Measurements from ENCODE around the gene GALNTL6. TPM values are rescaled to one million over a fixed set of nuclear protein-coding genes. Genes with fewer than 3 reads are reported as not detected.

GALNTL6 gene
- total and polyA plus RNA-seq, 4 donors, result 0.08 to 0.09 (median 0.09) TPM; not detected in 1

DNA sequence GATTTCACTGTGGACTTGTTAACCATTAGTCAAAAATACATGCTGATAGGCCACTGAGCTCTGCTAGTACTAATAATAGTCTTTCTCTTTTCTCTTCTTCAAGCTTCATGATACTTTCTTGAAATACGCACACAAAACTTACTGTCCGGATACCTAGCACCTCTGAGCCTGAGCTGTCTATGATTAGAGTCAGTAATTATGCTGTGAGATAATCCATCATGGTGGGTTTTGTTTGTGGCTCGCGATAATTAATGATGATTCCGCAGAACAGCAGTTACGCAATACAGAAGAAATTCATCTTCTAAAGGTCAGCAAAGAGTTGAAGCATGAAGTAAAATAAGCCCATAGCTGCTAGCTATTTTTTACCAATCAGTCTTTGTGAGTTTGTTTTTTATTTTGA lies 843.9 kb downstream of the GALNTL6 start:
- Histone ChIP-seq H3K36me3 (ENCODE audit: control insufficient read depth in 4 of 4, insufficient read depth in 4 of 4, low read length in 4 of 4) (no peaks in the 10 kb centered on the region), H3K27ac (ENCODE audit: low read depth in 1 of 2, low read length in 1 of 2) (no peak overlapping the region), H3K9me3 (ENCODE audit: control insufficient read depth in 4 of 4, insufficient read depth in 3 of 4, low read length in 3 of 4) (no peaks in the 10 kb centered on the region), H3K4me3 (no peak overlapping the region), H3K9ac (ENCODE audit: insufficient read depth in 1 of 2, low read length in 2 of 2) (no peak overlapping the region), H3K4me1 (ENCODE audit: control insufficient read depth in 5 of 5, insufficient read depth in 5 of 5, low read length in 5 of 5) (peaks cover 0 to 4% (median 0%) of the 10 kb centered on the region in 5 donors), H3K27me3 (ENCODE audit: control insufficient read depth in 3 of 3, insufficient read depth in 3 of 3, low read length in 2 of 3) (no peaks in the 10 kb centered on the region)
- WGBS, 2 donors, result 64 to 93% methylated on average over 6 of the region's 6 CpGs
- no peak for DNase-seq
- ATAC-seq (ENCODE audit: insufficient read depth, low FRiP score), result no peak
- TF ChIP-seq, protein P1, sequence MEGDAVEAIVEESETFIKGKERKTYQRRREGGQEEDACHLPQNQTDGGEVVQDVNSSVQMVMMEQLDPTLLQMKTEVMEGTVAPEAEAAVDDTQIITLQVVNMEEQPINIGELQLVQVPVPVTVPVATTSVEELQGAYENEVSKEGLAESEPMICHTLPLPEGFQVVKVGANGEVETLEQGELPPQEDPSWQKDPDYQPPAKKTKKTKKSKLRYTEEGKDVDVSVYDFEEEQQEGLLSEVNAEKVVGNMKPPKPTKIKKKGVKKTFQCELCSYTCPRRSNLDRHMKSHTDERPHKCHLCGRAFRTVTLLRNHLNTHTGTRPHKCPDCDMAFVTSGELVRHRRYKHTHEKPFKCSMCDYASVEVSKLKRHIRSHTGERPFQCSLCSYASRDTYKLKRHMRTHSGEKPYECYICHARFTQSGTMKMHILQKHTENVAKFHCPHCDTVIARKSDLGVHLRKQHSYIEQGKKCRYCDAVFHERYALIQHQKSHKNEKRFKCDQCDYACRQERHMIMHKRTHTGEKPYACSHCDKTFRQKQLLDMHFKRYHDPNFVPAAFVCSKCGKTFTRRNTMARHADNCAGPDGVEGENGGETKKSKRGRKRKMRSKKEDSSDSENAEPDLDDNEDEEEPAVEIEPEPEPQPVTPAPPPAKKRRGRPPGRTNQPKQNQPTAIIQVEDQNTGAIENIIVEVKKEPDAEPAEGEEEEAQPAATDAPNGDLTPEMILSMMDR (IDR thresholded peaks at IDR 0.05; ENCODE audit: control extremely low read depth, extremely low read depth), result no peak

DNA sequence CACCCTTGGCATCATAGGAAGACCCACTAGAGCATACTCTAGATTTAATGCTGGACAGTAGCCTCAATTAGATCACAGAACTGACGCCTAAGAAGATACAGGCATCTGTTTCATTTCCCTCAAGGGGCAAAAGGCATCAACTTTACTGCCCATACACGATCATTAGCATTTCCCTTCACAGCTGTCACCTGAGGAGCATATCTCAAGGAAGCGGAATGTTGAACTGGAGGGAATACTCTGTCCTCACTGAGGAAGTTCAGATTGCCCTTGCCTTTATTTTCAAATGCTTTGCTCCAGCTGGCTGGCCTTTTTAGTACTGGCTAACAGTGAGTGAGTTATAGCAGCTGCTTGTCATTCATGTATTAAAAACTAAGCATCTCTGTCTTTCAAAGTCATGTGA lies 847.0 kb downstream of the GALNTL6 start:
- ATAC-seq (ENCODE audit: insufficient read depth, low FRiP score) (peak; percentile 13), DNase-seq (peak in 2 of 3 donors; percentile 11 to 19)
- Histone ChIP-seq H3K4me3 (no peak overlapping the region), H3K27ac (ENCODE audit: low read depth in 1 of 2, low read length in 1 of 2) (no peak overlapping the region), H3K9me3 (ENCODE audit: control insufficient read depth in 4 of 4, insufficient read depth in 3 of 4, low read length in 3 of 4) (no peaks in the 10 kb centered on the region), H3K36me3 (ENCODE audit: control insufficient read depth in 4 of 4, insufficient read depth in 4 of 4, low read length in 4 of 4) (no peaks in the 10 kb centered on the region), H3K9ac (ENCODE audit: insufficient read depth in 1 of 2, low read length in 2 of 2) (no peak overlapping the region), H3K4me1 (ENCODE audit: control insufficient read depth in 5 of 5, insufficient read depth in 5 of 5, low read length in 5 of 5) (peaks cover 0 to 4% (median 0%) of the 10 kb centered on the region in 5 donors), H3K27me3 (ENCODE audit: control insufficient read depth in 3 of 3, insufficient read depth in 3 of 3, low read length in 2 of 3) (no peaks in the 10 kb centered on the region)
- 54 to 74% methylated on average over 3 of the region's 3 CpGs for WGBS, 2 donors
- TF ChIP-seq, protein P1 (IDR thresholded peaks at IDR 0.05; ENCODE audit: control extremely low read depth, extremely low read depth), result no peak

DNA sequence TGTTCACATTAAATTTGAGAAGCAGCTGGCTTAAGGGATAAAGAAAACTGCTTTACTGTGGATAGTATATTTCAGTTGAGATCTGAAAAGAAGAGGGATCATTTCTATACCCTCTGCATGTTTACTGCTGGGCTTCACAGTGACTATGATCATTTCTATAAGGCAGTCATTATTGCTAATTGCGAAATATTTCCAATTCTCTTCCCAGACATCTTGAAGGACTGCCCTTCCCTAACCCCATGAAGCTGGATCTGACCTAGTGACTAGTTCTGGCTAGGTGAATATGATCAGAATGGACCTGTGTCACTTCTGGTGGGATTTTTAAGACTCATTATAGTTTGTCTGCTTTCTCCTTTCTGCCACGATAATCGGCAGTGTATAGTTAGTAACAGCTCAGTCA lies 848.9 kb downstream of the GALNTL6 start:
- TF ChIP-seq, protein P1 (IDR thresholded peaks at IDR 0.05; ENCODE audit: control extremely low read depth, extremely low read depth), result no peak
- no peak overlapping the region for H3K27ac ChIP-seq (ENCODE audit: low read depth in 1 of 2, low read length in 1 of 2)
- 94 to 98% methylated on average over 3 of the region's 3 CpGs for WGBS, 2 donors

DNA sequence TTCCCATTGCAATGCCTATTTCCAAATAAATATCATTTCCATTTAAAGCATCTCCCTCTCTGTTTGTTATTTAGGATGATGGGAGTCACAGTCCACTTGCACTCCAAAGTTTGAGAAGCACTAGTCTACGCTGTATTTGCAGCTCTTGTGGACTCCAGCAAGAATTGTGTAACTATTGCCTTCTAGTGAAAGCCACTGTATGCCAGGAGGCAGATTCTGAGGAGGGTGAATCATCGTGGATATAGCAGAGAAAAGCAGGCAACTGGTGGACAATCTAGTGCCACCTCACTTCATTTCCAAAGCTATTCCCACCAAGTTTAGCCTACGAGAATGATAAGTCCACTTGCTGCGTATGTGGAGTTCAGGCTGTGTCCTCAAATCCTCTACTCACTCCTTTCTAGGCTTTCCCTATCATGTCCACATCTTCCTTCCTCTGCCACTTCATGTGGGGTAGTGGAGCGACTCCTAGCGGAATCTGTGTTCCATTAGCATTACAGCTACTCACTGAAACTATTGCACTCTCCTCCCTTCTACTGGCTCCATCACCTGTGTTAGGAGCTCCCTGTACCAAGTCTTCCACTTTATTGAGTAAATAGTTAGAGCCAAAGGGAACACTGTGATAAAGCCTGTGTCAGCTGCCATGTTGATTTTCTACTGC lies 853.6 kb downstream of the GALNTL6 start:
- no peaks in the 10 kb centered on the region for H3K9me3 ChIP-seq (ENCODE audit: control insufficient read depth in 4 of 4, insufficient read depth in 3 of 4, low read length in 3 of 4)
- no peaks in the 10 kb centered on the region for H3K27me3 ChIP-seq (ENCODE audit: control insufficient read depth in 3 of 3, insufficient read depth in 3 of 3, low read length in 2 of 3)
- TF ChIP-seq, protein P1 (IDR thresholded peaks at IDR 0.05; ENCODE audit: control extremely low read depth, extremely low read depth), result no peak
- no peak overlapping the region for H3K4me3 ChIP-seq
- no peak overlapping the region for H3K9ac ChIP-seq (ENCODE audit: insufficient read depth in 1 of 2, low read length in 2 of 2)
- 85 to 88% methylated on average over 6 of the region's 6 CpGs for whole genome bisulfite sequencing, 2 donors
- no peaks in the 10 kb centered on the region for H3K36me3 ChIP-seq (ENCODE audit: control insufficient read depth in 4 of 4, insufficient read depth in 4 of 4, low read length in 4 of 4)
- DNase-seq (no peak), ATAC-seq (ENCODE audit: insufficient read depth, low FRiP score) (no peak)
- no peak overlapping the region for H3K27ac ChIP-seq (ENCODE audit: low read depth in 1 of 2, low read length in 1 of 2)
- no peaks in the 10 kb centered on the region for H3K4me1 ChIP-seq (ENCODE audit: control insufficient read depth in 5 of 5, insufficient read depth in 5 of 5, low read length in 5 of 5)

More for the DNA sequence above, 848.9 kb downstream of the GALNTL6 start:
- H3K27me3 ChIP-seq (ENCODE audit: control insufficient read depth in 3 of 3, insufficient read depth in 3 of 3, low read length in 2 of 3), result no peaks in the 10 kb centered on the region
- H3K4me1 ChIP-seq (ENCODE audit: control insufficient read depth in 5 of 5, insufficient read depth in 5 of 5, low read length in 5 of 5), result peaks cover 0 to 4% (median 0%) of the 10 kb centered on the region in 5 donors
- no peak overlapping the region for H3K9ac ChIP-seq (ENCODE audit: insufficient read depth in 1 of 2, low read length in 2 of 2)
- no peak overlapping the region for H3K4me3 ChIP-seq
- H3K36me3 ChIP-seq (ENCODE audit: control insufficient read depth in 4 of 4, insufficient read depth in 4 of 4, low read length in 4 of 4), result no peaks in the 10 kb centered on the region
- ATAC-seq (ENCODE audit: insufficient read depth, low FRiP score), result no peak
- no peak for DNase-seq
- no peaks in the 10 kb centered on the region for H3K9me3 ChIP-seq (ENCODE audit: control insufficient read depth in 4 of 4, insufficient read depth in 3 of 4, low read length in 3 of 4)
